Stimulated activated CD8-positive, alpha-beta memory T cell treated with anti-CD3 and anti-CD28 coated beads, Interleukin-7, amount 100 ng/mL, for 48 hours (primary cell): ENCODE measurements around the gene SETD6.
A peak's percentile ranks its signal among the peaks of the same experiment; 100 is the strongest.

Experiments
- DNase-seq, 2 donors: peaks; one replicate each; pipeline ENCODE4 v3.0.0-alpha.2; 2020; ENCODE audit warnings: low read depth in 1 of 2; ENCODE audit errors: extremely low read depth in 1 of 2

SETD6 gene

DNA sequence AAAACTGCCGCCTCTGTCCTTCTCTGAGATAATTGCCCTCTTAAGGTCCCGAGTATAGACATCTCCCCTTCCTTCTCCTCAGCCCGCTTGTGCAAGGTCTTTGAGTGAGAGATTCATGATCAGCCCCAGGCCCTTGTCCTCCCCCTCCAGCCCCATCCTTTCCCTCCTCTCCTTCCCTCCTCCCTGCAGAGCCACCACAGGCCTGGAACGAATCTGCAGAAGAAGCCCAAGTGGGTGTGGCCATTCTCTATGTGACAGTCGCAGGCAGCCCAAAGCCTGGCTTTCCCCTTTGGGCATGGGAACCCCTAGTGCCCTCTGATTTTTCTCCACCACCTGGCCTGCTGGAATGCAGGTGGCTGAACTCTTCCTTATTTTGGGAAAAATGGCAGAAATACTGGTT, 22.6 kb upstream of the SETD6 start:
- no peak for DNase-seq

DNA sequence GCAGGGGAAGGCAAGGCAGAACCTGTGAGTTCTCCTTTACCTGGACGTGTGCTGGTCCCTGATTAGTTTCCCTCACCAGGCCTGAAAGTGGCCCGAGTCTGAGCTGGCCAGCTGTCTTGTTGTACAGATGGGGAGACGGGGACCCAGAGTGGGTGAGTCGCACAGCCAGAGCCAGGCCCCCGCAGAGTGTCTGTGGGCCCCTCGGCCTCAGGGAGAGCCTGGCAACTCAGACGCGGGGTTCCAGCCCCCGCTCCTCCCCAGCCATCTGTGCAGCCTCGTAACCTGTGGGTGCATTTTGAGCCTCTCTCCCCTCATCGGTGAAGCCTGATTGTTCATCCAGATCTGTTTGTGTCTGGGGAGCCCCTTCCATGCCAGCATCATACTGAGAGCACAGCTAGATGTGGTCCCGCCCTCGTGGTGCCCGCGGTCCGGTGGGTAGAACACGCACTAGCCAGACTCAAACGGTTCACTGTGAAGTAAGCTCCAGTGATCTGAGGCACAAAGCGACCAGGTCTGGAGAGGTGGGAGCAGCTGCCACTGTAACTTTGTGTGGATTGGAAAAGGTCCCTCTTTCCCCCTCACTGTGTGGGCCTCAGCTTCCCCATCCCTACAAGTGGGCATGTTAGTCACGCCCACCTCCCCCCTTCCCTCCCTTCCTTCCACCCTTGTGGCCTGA, 21.4 kb upstream of the SETD6 start:
- DNase-seq: no peak

DNA sequence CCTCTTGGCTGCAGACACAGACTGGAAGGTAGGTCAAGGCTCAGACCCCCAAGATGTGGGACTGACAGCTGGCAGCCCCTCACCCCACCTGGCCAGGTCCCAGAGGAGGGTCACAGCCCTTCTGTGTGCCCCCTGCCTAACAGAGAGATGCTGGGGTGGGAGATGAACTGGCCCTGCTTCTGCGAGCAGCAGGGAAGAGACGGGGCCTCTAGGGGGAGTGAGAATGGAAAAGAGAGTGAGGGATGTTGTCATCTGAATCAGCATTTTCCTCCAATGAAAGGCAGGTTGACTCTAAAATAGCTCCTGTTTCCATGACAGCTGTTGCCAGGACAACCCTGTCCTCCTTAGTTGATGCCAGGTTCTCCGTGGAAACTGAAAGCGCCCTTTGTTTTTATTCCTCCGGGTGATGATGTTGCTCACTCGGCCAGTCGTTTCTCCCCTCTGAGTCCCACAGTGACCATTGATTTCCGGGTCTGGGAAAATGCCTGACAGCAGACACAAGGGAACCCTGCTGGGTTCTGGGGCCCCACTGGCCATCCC, 20.3 kb upstream of the SETD6 start:
- peak in 1 of 2 donors; percentile 64 for DNase-seq

DNA sequence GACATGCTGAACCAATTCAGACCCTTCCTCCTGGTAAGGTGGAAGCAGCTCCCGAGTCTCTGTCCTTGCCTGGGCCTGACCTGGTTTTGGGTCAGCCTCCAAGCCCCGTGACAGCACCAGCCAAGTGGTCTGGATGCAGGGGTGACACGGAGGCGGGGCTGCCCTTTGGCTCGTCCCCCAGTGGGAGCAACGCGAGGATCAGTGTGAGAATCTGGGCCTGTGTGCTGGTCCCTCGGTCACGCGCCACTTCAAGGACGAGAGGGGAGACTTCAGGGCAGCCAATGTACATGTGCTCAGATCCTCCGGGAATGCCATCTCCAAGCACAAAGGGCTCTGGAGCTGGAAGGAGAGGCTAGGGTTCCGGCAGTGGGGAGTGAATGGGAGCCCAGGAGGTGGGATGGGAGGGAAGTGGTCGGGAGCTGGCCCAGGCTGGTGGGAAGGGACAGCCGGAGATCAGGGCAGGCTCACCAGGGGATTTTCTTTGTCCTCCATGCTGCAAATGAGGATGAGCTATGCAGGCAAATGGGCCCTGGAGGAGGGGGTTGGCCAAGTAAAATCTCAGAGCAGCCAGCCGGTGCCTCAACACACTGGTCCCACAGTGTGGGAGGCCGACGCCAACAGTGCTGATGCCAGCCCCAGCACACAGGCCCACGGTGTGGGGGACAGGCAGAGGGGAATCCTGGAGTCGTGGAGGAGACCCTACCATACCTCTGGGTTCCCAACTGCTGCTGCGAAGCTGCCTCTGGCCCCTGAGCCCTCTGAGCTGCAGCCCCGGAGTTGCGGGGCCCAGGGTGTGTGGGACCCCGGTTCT, 19.6 kb upstream of the SETD6 start:
- no peak for DNase-seq

DNA sequence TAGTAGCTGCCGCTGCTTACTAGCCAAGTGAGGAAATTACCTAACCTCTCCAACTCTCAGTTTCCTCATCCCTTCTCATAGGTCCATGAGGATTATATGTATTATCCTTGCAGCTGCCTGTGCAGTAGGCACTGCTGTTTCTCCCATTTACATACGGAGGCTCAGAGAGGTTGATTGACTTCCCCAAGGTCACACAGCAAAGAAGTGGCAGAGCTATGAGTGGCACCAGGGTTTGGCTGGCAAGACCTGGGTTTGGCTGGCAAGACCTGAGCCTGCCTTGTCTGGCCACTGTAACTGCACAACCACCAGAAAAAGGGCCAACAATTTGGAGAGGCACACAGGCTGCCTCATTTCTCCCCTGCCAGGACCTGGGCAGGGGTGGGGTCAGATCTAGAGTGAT, 17.8 kb upstream of the SETD6 start:
- no peak for DNase-seq

DNA sequence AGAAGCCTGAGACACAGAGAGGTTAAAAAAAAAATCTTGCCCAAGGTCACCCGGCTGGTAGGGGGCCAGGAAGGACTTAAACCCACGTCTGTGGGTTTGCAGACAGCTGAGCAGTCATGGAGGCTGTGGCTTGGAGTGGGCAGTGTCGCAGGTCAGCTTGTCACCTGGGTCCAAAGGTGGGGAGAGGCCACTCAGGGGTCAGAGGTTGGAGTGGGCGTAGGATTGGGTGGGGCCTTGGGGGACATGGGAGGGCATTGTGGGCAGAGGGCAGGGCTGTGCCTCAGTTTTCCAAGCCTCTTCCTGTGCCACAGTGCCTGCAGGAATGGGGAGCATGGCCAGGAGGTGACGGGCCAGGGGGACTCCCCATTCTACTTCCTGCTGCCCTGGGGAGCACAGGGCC, 17.4 kb upstream of the SETD6 start:
- no peak for DNase-seq

DNA sequence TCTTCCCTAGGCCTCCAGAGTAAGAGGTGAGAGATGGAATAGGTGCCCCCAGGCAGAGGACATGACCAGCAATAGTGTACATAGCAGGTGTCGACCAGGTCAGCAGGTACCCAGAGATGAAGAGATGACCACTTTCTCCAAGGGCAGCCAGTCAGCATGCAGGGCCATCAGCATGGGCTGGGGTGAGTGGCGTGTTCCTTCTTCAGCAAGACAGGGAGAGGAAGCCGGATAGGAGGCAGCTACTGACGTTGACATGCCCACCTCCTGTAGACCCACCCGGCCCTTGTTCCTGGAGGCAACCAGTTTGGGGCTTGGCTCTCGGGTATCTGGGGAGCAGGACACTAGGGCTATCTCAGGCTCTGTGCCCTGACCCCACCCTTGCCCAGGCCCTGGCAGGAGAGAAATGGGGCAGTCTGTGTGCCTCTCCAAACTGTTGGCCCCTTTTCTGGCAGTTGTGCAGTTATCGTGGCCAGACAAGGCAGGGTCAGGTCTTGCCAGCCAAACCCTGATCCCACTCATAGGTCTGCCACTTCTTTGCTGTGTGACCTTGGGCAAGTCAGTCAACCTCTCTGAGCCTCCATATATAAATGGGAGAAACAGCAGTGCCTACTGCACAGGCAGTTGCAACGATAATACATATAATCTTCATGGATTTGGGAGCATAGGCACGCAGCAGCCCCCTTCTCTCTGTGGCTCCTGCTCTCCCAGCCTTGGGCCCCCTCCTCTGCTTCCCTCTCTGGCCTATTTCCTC, 16.8 kb upstream of the SETD6 start:
- DNase-seq: no peak

DNA sequence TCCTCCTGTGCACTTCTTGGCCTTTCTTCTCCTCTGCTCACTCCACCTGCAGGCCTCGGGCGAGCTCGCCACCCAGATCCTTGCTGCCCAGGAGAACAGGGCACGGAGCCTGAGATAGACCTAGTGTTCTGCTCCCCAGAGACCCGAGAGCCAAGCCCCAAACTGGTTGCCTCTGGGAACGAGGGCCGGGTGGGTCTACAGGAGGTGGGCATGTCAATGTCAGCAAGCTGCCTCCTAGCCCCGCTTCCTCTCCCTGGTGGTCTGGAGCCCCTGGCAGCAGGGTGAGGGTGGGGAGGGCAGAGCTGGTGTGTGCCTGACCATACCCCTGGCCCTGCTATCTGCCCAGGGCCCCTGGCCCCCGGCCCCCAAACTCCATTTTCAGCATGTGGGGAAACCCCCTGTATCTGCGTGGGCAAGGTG, 16.2 kb upstream of the SETD6 start:
- no peak for DNase-seq

DNA sequence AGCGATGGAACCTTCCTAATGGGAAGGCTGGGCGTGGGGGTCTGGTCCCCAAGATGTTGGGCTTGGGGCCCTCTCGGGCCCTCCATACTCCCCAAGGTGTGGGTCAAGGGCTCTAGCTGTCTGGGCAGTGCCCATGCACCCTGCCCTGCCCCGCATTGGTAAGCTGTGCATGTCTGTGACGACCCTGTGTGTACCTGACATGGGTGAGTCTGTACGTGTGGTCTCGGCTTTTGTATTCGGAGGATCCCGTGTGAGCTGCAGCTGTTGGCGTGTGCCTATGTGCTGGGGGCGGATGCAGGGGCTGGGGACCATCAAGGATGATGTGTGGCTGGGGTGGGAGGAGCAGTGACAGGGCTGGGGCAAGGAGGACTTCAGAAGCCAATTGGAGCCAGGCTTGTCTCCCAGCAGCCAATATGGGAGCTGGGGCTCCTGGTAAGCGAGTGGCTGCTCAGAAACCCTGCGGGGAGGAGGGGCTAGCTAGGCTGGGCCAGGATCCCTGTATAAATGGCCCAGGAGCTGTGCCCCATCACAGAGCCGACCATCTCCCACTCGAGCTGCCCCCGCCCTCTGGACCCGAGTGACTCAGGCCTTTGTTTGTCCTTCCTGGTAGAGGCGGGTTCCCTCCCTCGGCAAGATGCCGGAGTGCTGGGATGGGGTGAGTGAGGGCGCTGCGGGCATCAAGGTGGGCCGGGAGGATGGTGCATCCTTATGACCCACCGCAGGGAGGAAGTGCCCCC, 15.5 kb upstream of the SETD6 start, which contains the start of gene NDRG4:
Gene NDRG4 (plus strand): TSS at position 529 of the 737 bp plus-strand sequence. CDS start 106 bp downstream, at position 635.
- peak in 1 of 2 donors; percentile 50 for DNase-seq

DNA sequence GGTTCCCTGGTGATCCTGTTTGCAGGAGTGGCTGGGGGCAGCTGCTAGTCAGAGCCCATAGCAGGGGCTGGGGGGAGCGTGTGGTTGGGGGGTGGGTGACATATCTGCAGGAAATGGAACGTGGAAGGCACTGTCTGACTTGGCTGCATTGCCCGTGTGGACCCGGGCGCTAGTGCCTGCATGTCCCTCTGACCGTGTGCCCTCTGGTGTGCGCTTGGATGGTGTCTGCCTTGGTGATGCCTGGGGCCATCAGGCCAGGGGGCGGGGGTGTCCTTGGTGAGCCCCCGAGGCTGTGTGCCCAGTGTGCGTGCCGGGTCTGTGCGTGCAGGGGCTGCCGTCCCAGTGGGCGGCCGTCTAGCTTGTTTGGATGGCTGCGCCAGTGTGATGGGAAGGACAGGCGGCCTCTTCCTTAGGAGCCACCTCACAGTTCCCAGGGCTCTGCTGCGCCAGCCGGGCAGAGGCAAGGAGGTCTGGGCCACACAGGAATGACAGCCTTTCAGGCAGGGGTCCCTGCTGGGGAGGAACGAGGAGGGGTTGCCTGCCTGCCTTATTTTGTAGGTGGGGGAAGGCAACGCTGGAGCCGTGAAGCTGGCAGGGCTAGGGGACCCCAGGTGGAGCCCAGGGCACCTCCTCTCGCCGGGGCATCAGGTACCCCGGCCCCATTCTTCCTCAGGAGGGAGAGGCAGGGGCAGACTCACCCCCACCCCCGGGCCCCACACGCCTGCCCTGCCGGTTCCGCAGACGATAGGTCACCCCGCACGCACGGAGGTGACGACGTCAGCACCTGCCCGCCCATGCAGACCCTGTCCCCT, 14.7 kb upstream of the SETD6 start:
- no peak for DNase-seq

DNA sequence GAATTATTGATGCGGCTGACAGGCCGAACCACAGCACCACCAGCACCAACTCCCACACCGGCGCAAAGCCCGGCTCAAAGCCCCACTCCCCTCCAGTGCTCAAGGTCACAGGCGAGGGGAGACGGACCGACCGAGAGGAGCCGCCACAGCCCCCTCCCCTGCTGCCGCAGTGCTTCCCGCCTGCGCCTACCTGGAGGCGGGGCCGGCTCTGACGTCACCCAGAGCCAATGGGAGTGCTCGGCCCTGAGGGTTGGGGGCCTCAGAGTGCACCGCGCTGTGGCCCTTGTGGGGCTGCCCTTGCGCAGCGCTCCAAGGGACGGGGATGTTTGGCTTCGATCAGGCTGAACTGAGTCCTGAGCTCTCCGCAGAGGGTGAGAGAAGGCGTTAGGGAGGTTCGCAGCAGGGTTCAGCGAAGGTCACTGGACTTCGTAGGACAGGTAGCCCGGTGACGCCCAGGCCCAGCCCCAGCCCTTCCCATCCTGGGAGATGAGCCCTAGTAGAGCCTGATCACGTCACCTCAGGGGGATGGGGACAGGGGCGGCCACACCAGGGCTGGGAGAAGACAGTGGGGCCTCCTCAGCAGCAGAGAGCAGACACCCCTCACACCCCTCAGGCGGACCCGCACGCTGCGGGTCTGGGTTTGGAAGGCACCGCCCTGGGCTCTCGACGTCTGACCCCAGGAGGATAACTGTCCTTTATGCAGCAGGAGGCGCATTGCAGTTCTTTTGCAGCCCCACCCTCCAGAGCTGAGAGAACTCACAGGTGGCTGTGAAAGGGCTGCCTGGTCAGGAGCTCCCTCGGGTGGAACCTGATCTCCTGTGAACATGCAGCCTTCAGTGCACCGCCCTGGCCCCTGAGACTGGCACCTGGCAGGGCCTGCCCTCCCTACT, 13.8 kb upstream of the SETD6 start:
- peak in 1 of 2 donors; percentile 20 for DNase-seq

DNA sequence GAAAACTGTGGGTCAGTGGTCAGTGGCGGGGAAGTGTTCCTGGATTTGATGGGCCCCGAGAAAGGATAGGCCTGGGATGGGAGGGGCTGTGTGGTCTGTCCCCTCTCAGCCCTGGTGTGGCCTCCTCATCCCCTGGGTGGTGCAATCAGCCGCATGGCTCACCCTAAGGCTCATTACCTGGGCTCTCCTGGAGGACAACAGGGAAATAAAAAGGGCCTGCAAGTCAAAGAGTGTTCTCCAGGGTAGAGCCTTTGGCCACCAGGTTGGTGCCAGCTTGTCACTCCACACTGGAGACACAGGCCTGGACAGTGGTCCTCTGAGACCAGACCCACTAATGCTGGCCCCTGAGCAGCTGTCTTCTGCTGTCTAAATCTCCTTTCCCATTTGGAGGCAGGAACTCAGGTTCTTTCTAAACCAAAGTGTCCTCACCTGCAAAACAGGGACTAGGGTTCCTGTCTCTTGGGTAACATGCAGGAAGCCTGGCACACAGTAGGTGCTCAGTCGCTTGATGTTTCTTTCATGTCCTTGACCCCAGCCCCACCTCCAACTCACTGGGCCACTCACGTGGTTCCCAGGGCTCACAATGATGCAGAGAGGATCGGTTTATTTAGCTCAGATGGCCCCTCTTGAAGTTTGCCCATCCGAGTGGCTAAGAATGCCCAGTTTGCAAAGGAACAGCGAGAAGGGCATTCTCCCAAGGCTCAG, 12.9 kb upstream of the SETD6 start:
- DNase-seq: no peak

DNA sequence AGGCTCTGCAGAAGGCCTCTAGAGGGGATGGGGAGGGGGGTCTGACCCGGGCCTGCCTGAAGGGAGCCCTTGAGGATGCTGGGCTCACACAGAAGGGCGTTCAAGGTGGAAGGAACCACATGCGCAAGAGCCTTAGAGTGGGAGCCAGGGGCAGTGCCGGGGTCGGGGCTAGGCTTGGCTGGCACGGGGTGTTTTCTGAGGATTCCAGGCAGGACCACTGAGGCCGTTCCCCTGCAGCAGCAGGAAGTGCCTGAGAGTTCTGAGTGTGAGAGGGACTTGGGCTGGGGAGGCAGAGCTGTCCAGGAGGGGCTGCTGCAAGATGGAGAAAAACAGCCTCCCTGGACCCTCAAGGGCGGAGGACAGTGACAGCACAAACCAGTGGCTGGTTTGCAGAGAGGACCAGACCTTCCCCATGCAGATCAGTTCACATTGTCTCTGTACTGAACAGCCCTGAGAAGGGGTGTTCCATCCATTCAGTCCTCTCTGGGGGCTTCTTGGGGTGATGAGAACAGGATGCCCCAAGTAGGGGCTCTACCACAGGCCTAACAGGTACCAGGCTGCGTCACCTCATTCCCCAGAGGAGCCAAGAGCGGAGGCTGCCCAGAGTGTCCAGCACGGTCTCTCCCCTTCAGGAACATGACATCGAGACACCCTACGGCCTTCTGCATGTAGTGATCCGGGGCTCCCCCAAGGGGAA, 12.0 kb upstream of the SETD6 start:
- no peak for DNase-seq

DNA sequence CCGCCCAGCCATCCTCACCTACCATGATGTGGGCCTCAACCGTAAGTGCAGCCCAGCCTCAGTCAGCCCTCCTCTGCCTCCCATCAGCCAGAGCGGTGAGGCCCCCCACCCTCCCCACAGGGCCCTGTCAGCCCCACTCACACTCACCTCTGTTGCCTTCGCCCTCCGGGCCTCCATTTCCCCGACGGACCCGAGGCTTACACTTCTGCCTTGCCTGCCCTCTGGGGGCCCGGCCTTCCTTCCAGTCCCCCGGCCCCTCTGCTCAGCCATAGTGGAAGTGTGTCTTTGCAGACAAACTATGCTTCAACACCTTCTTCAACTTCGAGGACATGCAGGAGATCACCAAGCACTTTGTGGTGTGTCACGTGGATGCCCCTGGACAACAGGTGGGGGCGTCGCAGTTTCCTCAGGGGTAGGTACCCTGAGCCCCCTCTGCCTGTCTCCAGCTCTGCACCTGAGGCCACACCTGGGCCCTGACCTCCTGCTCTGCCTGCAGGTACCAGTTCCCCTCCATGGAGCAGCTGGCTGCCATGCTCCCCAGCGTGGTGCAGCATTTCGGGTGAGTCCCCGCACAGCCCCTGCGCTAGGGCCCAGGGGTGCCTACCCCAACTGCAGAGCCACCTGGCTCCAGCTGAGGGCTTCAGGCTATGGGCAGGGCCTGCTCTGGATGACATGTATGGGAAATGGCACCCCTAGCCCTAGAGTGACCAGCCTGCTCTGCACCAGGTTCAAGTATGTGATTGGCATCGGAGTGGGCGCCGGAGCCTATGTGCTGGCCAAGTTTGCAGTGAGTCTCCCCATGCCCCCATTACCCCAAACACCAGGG, 11.2 kb upstream of the SETD6 start:
- no peak for DNase-seq

DNA sequence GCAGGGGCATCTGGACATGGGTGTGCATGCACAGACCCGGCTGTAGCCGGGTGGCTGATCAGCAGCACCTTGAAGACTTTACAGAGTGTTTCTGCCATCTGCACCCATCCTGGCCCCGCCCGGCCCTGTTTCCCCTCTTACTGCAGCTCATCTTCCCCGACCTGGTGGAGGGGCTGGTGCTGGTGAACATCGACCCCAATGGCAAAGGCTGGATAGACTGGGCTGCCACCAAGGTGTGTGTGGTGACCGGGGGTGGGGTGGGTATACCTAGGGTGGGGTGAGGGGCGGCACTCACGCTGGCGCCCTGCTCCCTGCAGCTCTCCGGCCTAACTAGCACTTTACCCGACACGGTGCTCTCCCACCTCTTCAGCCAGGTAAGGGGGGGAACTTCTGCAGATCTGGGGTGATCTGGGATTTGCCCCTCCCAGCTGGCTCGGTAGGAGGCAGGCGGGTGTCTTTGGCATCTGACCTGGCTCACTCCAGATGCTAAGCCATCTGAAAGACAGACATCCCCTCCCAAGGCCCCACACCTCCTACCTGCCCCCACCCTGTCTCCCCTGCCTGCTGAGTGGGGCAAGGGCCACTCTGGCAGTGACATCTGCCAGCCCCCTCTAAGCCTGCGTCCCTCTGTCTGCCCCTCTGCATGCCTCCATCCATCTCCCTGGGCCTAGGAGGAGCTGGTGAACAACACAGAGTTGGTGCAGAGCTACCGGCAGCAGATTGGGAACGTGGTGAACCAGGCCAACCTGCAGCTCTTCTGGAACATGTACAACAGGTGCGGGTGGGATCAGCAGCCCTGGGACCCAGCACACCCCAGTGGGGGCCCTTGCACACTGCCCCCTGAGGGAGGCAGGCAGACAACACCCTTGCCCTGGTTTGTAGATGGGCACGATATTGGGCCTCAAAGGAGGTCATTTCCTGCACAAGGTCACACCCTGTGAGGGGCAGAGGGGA, 8.8 kb upstream of the SETD6 start:
- DNase-seq: no peak
